HG02623 (cell line): ENCODE results near the gene FFAR2.
"Not testable (repeated sequence)": the region's sequence is repeated elsewhere in the genome, so short reads cannot be mapped to it uniquely, and the experiment has no call there.

Experiments
- ATAC-seq: cut with Tn5 transposase; IDR thresholded peaks from one replicate; pipeline ENCODE4 v1.9.1; 2021; ENCODE audit warnings: moderate library complexity; ENCODE audit not compliant: unreplicated experiment

FFAR2 gene

DNA sequence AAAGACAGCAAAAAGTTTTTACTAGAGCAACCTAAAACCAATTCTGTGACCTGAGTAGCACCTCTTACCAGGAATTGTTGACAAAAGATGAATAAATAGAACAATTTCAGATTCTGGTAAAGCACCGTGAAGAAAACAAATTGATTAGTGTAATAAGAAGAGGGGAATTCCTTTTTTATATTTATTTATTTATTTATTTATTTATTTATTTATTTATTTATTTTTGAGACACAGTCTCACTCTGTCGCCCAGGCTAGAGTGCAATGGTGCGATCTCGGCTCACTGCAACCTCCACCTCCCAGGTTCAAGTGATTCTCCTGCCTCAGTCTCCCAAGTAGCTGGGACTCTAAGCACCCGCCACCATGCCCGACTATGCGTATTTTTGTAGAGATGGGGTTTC lies 24.7 kb upstream of the FFAR2 start:
- not testable (repeated sequence) for ATAC-seq

DNA sequence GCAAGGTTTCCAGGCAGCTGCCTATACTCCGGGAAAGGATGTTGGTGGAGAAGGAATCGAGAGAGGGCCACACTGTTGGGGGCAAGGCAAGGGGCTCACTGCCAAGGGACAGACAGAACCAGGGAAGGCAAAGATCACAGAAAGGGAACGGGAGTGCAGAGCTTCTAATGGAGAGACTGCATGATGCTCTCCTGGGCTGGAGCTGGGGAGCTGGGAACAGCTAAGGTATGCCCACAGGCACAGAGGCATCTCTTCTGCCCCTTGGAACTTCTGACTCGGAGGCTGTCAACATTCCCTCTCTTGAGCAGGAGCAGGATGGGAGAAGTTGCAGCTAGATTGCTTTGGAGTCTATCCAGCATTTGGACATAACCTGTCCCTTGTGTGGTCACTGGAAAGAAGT lies 22.4 kb upstream of the FFAR2 start:
- ATAC-seq, result no peak

DNA sequence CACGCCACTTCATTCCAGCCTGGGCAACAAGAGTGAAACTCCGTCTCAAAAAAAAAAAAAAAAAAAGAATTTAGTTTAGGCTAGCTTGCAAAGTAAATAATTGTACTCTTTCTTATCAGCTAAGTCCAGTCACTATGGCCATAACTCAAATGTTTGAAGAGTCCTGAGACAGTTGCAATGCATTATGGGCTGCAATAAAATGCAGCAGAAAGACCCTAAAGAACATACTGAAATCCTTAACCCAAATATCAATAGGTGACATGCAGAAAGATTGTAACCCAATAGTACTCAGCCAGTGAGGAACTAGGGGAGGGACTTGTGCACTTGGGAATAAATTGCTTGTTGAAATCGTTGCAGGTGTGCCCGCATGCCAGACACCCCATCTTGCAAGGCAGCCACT lies 20.9 kb upstream of the FFAR2 start:
- no peak for ATAC-seq

DNA sequence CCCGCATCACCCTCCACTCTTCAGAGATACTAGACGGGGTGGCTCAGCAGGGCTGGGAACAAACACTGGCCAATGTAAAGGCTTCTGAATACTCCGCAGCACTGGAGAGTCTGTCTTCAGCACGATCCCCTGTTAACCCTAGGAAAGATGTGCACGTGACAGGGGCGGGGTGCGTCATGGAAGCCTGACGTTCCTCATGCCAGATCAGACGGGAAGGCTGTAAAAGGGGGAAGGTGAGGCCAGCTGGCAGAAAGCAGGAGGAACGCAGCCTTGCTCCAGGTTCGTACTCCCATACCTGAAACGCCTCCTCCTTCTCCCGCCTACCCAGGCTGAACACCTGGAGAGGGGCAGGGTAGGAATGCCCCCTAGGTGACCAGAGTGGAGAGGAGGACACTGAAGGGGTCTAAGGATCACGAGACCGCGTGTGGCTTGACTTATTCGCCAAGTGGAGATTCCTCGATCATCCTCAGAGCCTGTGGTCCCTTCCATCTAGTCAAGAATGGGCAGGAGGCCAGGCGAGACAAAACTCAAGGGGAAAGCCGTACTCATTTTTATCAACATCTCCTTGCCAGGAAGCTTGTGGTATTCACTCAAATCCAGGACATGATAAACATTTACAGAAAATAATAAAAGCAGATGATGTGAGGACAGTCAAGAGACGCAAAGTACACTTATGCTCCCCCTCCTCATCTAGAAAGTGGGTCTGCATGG lies 18.2 kb upstream of the FFAR2 start:
- no peak for ATAC-seq

DNA sequence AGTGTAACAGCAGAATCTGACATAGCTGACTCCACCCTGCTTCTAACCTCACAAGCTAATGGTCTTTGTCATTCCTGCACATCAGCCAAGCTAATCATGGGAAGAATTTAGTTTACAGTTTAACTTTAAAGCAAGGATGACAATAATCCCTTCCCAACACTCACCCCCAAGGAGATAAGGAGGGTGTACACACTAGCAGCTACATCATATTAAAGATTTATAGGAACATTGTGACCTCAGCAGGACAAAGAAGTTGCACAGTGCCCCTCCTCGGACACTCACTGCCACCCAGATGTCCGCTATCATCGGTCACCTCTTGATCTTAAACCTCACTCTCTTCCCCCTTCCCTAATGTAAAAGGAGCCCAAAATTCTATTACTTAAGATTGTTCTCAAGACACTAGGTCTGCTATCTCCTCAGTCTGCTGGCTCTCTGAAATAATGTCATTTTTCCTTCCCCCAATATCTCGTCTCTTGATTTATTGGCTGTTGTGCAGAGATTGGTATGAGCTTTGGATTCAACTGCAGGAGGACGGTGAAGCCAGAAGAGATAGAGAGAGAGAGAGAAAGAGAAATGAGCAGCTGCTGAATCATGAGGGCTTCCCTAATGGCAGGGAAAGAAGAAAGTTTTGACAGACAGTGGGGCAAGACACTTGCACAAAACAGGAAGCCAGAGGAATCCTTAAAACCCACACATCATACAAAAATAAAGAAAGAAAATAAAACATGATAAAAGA lies 17.5 kb upstream of the FFAR2 start:
- ATAC-seq, result no peak

- no peak for ATAC-seq
These were observed 16.8 kb upstream of the FFAR2 start for GRCh38 chr19:35431145-35431807.

- no peak for ATAC-seq
These were observed 15.1 kb upstream of the FFAR2 start for GRCh38 chr19:35432911-35433310.

- ATAC-seq, result no peak
These were observed 14.6 kb upstream of the FFAR2 start for GRCh38 chr19:35433448-35433847.

- ATAC-seq, result no peak
These were observed 12.2 kb upstream of the FFAR2 start for GRCh38 chr19:35435896-35436295.

- ATAC-seq, result no peak
These were observed 11.3 kb upstream of the FFAR2 start for GRCh38 chr19:35436477-35437405.

- no peak for ATAC-seq
These were observed 10.6 kb upstream of the FFAR2 start for GRCh38 chr19:35437406-35437951.

- no peak for ATAC-seq
These were observed 10.0 kb upstream of the FFAR2 start for GRCh38 chr19:35438096-35438495.

DNA sequence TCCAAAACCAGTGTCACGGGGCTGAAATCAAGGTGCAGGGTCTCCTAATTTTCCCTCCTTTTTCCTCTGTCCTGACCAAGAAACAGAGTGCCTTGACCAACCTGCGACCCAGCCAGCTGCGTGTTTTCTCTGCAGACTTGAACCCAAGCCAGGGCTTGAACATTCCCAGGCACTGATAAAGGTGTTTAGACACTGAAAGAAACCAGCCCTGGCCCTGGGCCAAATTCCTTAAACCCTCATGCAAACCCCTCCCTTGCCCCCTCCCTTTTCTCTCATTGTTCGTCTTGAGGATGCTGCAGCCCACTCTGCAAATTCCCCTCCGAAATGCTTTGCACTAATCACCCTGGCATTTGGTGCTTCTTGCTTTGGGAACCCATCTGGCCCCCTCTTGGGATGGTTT lies 9.5 kb upstream of the FFAR2 start:
- no peak for ATAC-seq

DNA sequence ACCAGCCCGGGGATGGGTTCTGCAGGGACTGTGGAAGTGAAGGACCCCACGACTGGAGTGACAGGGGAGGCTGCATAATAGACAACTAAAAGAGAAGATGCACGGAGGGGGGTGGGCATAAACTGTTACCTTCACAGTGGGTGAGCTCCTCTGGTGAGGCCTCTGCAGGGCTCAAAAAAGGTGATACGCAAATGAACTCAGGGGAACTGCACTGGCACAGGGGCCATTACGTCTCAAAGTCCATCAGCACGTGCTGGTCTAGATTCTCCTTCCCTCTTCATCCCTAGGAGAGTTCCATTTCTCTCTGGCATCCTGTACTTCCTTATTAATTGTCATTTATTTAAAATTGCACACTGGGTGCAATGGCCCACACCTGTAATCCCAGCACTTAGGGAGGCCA lies 8.1 kb upstream of the FFAR2 start:
- no peak for ATAC-seq

DNA sequence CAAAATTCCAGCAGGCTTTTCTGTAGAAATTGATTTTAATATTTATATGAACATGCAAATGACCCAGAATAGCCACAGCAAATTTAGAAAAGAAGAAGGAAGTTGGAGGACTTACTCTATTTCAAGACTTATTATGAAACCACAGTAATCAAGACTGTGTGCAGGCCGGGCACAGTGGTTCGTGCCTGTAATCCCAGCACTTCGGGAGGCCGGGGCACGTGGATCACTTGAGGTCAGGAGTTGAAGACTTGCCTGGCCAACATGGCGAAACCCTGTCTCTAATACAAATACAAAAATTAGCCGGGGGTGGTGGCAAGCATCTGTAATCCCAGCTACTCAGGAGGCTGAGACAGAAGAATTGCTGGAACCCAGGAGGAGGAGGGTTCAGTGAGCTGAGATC lies 6.0 kb upstream of the FFAR2 start:
- no peak for ATAC-seq

DNA sequence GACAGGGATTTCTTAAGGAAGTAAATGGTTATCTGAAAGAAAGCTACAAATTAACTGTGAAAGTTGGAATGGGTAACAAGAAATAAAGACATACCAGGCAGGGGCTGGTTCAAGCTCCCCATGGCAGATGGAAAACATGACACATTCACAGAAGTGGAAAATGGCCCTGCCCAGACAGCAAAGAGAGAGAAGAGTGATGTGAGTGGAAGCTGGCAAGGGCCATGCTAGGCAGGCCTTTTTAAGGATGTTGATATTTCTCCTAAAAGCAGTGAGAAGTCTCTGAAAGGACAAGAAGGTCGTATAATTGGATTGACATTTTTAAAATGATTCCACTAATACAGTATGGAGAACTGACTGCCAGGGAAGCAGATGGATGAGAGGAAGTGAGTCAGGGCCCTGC lies 3.3 kb upstream of the FFAR2 start:
- ATAC-seq, result no peak

GRCh38 chr19:35445826-35446593 lies 2.0 kb upstream of the FFAR2 start:
- no peak for ATAC-seq

DNA sequence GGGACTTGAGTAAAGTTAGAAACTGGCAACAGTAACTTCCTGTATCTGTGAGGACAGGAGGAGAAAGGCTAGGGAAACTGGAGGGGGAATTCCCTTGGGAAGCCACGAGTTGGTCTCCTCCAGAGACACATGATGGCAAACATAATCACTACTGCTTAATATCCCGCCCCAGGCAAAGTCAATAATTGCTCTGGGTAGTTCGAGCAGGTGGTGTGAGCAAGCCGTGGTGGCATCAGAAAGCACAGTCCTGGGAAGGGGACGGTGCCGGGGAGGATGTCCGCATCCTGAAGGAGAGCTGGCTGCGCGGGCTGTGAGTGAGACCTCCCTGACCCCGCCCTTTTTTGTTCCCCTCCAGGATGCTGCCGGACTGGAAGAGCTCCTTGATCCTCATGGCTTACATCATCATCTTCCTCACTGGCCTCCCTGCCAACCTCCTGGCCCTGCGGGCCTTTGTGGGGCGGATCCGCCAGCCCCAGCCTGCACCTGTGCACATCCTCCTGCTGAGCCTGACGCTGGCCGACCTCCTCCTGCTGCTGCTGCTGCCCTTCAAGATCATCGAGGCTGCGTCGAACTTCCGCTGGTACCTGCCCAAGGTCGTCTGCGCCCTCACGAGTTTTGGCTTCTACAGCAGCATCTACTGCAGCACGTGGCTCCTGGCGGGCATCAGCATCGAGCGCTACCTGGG lies 1.4 kb downstream of the FFAR2 start:
- ATAC-seq, result no peak

GRCh38 chr19:35451338-35452096 lies 3.5 kb downstream of the FFAR2 start:
- ATAC-seq, result no peak
